ENCODE measurements around the gene TAF5L.

DNA sequence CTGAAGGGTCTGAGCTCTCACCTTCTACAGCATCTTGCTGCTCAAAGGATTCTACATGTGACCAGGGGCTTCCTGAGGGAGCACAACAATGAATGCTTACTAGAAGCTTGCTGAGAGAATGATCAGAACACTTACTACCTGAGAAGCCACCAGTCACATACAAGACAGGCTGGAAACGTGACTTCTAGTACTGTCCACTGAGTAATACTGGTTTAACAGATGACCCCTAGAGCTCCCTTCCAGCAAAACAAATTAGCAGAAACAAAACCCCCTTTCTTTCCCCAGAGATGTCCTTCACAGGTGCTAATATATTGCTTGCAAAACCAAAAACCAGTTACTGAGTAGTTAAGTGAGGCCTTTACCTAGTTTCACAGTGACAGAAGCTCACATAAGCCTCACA lies 2.1 kb downstream of the TAF5L start:
- TF ChIP-seq CTCF (IDR thresholded peaks at IDR 0.05), result no peak
- TF ChIP-seq POLR2AphosphoS5 (IDR thresholded peaks at IDR 0.05; ENCODE audit: insufficient read depth in 1 of 2, low read depth in 1 of 2), result no peak
- TF ChIP-seq POLR2A (IDR thresholded peaks at IDR 0.05), result no peak

Data from vagina (tissue), 2 donors.